ENCODE measurements around the gene PLCB3. TPM values are rescaled to one million over a fixed set of nuclear protein-coding genes. Genes with fewer than 3 reads are reported as not detected.

Gene PLCB3
- total and polyA plus RNA-seq, 2 experiments from 2014 or later: 19.0 to 23.5 TPM

DNA sequence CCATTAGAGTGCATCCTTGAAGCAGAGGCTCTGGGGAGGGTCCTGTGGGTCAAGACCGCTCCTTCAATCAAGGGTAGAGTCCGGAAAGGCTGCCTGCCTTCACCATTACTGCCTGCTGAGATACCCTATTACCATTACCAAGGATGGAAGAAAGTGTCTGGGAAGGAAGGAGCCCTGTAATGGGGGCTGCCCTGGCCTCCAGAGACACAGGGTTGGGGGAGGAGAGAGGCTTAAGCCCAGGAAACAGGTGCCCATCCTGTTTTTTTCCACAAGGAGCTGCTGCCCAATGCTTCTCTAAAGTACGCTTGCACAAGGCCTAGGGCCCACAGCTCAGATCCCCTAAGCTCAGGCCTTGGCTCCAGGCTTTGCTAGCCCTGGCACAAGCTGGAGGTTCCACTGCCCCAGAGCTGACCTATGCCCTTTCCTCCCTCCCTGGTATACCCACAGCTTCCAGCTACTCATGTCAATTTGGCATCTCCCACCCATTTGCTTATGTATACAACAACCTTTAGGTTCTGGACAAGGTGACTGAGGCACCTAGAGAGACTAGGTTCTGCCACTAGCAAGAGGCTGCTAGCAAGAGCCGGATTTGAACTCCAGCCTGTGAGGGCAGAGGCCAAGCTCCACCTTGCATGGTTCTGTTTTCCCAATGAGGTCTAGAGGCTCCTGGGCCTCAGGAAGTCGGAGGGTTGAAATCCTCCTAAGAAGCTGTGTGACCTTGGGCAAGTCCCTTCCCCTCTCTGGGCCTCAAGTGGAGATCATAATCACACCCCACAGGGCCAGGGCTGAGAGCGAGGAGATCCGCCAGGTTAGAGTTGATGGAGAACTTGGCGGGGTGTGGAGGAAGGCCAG, 1.5 kb upstream of the PLCB3 start:
- Histone ChIP-seq H3K9me2 (replicated peaks; ENCODE audit: insufficient read depth) (no peaks in the 10 kb centered on the region), H3K79me2 (peaks cover 32% of the 10 kb centered on the region), H3K4me1 (ENCODE audit: insufficient read depth) (peaks cover 21% of the 10 kb centered on the region)

DNA sequence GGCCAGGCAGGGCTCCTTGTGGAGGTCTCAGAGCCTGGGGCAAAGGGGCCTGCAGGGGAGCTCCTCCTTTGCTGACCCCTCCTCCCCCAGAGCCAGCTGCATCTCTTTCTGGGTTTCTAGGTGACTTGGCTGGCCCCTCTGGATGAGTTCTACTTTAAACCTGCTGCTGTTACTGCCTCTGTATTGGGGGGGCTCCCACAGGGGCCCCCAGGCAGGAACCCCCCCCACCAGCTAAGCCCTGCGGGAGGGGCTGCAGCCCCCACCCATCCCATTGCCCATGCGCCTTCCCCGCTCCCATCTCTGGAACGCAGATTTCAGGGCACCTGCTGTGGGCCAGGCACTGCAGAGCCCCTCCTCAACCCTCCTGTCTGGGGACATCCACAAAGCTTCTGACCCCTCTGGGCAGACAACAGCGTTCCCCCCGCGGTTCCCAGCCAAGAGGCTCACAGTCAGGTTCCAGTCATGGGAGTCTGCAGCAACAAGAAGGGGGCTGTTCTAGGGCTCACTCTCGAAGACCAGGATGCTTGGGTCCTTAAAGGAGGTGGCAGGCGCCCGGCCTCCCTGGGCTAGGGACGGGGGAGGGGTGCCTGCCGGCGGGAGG, 815 bp upstream of the PLCB3 start:
- Histone ChIP-seq H3K79me2 (peaks cover 24% of the 10 kb centered on the region), H3K9me3 (ENCODE audit: low read depth) (no peaks in the 10 kb centered on the region), H3K27me3 (no peaks in the 10 kb centered on the region), H4K20me1 (ENCODE audit: insufficient read depth, poor library complexity, severe bottlenecking) (peaks cover 5% of the 10 kb centered on the region), H3K9me2 (replicated peaks; ENCODE audit: insufficient read depth) (no peaks in the 10 kb centered on the region), H2AFZ (peak overlapping the region; percentile 69), H3K36me3 (replicated peaks; ENCODE audit: insufficient read depth, low read depth) (no peaks in the 10 kb centered on the region), H3K4me1 (ENCODE audit: insufficient read depth) (peaks cover 21% of the 10 kb centered on the region), H3K4me2 (peak overlapping the region; percentile 97), H3K27ac (no peak overlapping the region), H3K4me3 (peak overlapping the region; percentile 65)
- 30% methylated on average over 9 of the region's 13 CpGs for WGBS (ENCODE audit: low lambda C conversion rate, missing lambda C conversion rate)
- TF ChIP-seq EZH2phosphoT487 (IDR thresholded peaks at IDR 0.05; ENCODE audit: low read depth, severe bottlenecking, unreplicated experiment) (no peak), EZH2 (IDR thresholded peaks at IDR 0.05; ENCODE audit: borderline replicate concordance) (no peak)
- TF ChIP-seq, protein P1, sequence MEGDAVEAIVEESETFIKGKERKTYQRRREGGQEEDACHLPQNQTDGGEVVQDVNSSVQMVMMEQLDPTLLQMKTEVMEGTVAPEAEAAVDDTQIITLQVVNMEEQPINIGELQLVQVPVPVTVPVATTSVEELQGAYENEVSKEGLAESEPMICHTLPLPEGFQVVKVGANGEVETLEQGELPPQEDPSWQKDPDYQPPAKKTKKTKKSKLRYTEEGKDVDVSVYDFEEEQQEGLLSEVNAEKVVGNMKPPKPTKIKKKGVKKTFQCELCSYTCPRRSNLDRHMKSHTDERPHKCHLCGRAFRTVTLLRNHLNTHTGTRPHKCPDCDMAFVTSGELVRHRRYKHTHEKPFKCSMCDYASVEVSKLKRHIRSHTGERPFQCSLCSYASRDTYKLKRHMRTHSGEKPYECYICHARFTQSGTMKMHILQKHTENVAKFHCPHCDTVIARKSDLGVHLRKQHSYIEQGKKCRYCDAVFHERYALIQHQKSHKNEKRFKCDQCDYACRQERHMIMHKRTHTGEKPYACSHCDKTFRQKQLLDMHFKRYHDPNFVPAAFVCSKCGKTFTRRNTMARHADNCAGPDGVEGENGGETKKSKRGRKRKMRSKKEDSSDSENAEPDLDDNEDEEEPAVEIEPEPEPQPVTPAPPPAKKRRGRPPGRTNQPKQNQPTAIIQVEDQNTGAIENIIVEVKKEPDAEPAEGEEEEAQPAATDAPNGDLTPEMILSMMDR (IDR thresholded peaks at IDR 0.05; ENCODE audit: poor library complexity): no peak
- peak; percentile 58 for DNase-seq (ENCODE audit: low spot score)

More for the DNA sequence above, 1.5 kb upstream of the PLCB3 start:
- TF ChIP-seq, protein P1 (IDR thresholded peaks at IDR 0.05; ENCODE audit: poor library complexity): no peak
- TF ChIP-seq EZH2 (IDR thresholded peaks at IDR 0.05; ENCODE audit: borderline replicate concordance) (no peak), EZH2phosphoT487 (IDR thresholded peaks at IDR 0.05; ENCODE audit: low read depth, severe bottlenecking, unreplicated experiment) (no peak)
- no peak overlapping the region for H2AFZ ChIP-seq
- peaks cover 5% of the 10 kb centered on the region for H4K20me1 ChIP-seq (ENCODE audit: insufficient read depth, poor library complexity, severe bottlenecking)
- DNase-seq (ENCODE audit: low spot score): no peak
- H3K27me3 ChIP-seq: no peaks in the 10 kb centered on the region
- 89% methylated on average over 8 of the region's 8 CpGs for WGBS (ENCODE audit: low lambda C conversion rate, missing lambda C conversion rate)
- H3K36me3 ChIP-seq (replicated peaks; ENCODE audit: insufficient read depth, low read depth): no peaks in the 10 kb centered on the region
- H3K4me2 ChIP-seq: no peak overlapping the region
- no peak overlapping the region for H3K27ac ChIP-seq
- no peaks in the 10 kb centered on the region for H3K9me3 ChIP-seq (ENCODE audit: low read depth)
- no peak overlapping the region for H3K4me3 ChIP-seq

DNA sequence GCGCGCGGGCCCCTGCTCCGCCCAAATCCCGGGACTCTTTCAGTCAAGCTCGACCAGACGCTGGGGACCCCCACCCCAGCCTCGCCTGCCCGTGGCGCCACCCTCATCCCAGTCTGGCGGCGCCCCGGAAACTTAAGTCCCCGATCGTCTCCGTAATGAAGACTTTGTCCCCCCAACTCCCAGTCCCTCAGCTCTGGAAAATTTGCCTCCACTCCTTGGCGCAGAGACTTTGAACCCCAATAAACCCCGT, 348 bp downstream of the PLCB3 start:
- DNase-seq (ENCODE audit: low spot score): no peak
- TF ChIP-seq EZH2phosphoT487 (IDR thresholded peaks at IDR 0.05; ENCODE audit: low read depth, severe bottlenecking, unreplicated experiment): no peak
- TF ChIP-seq, protein P1 (IDR thresholded peaks at IDR 0.05; ENCODE audit: poor library complexity): no peak
- no peak for TF ChIP-seq EZH2 (IDR thresholded peaks at IDR 0.05; ENCODE audit: borderline replicate concordance)
- H3K27ac ChIP-seq: peak overlapping the region; percentile 69

More for the DNA sequence above, 348 bp downstream of the PLCB3 start:
- Histone ChIP-seq H3K9me2 (replicated peaks; ENCODE audit: insufficient read depth) (no peaks in the 10 kb centered on the region), H3K4me1 (ENCODE audit: insufficient read depth) (peaks cover 21% of the 10 kb centered on the region), H4K20me1 (ENCODE audit: insufficient read depth, poor library complexity, severe bottlenecking) (peaks cover 5% of the 10 kb centered on the region), H3K27me3 (no peaks in the 10 kb centered on the region), H3K4me3 (peak overlapping the region; percentile 82), H3K4me2 (peak overlapping the region; percentile 99), H3K36me3 (replicated peaks; ENCODE audit: insufficient read depth, low read depth) (no peaks in the 10 kb centered on the region), H3K9me3 (ENCODE audit: low read depth) (no peaks in the 10 kb centered on the region), H3K79me2 (peaks cover 16% of the 10 kb centered on the region), H2AFZ (peak overlapping the region; percentile 74)
- WGBS (ENCODE audit: low lambda C conversion rate, missing lambda C conversion rate): 1% methylated on average over 17 of the region's 18 CpGs

Data from hepatocyte (in vitro differentiated cells).